Endodermal cell (in vitro differentiated cells): ENCODE measurements around the gene AKAP13. TPM values are rescaled to one million over a fixed set of nuclear protein-coding genes. Genes with fewer than 3 reads are reported as not detected.
A peak's percentile ranks its signal among the peaks of the same experiment; 100 is the strongest.

ENCODE experiments used
- DNase-seq: peaks from one replicate; pipeline ENCODE4 v3.0.0-alpha.2; 2017
- H3K27ac ChIP-seq: 2 replicates; pipeline ENCODE4 v1.5.1; 2013; ENCODE audit warnings: mild to moderate bottlenecking, low read depth, low read length, moderate library complexity
- H3K27me3 ChIP-seq: 2 replicates; pipeline ENCODE4 v1.6.1; 2013; ENCODE audit warnings: mild to moderate bottlenecking, low read length, moderate library complexity; ENCODE audit not compliant: insufficient read depth, control insufficient read depth, poor library complexity, severe bottlenecking
- H3K36me3 ChIP-seq: 2 replicates; pipeline ENCODE4 v1.7.0; 2013; ENCODE audit warnings: mild to moderate bottlenecking, low read length, moderate library complexity; ENCODE audit not compliant: control insufficient read depth, insufficient read depth
- H3K4me1 ChIP-seq: one replicate; pipeline ENCODE4 v1.7.0; 2013; ENCODE audit warnings: low read length; ENCODE audit not compliant: control insufficient read depth, insufficient read depth
- H3K4me3 ChIP-seq: 2 replicates; pipeline ENCODE4 v1.5.1; 2013; ENCODE audit warnings: mild to moderate bottlenecking, low read length, moderate library complexity
- H3K9ac ChIP-seq: 2 replicates; pipeline ENCODE4 v1.6.1; 2013; ENCODE audit warnings: mild to moderate bottlenecking, low read length, moderate library complexity; ENCODE audit not compliant: poor library complexity, severe bottlenecking; ENCODE audit errors: extremely low read depth
- H3K9me3 ChIP-seq: 2 replicates; pipeline ENCODE4 v1.6.1; 2013; ENCODE audit warnings: mild to moderate bottlenecking, low read length, moderate library complexity; ENCODE audit not compliant: control insufficient read depth
- H3K27ac Mint-ChIP-seq: 2 replicates; pipeline ENCODE4 v1.8.0; 2020; ENCODE audit warnings: mixed read lengths
- H3K27me3 Mint-ChIP-seq: 2 replicates; pipeline ENCODE4 v1.8.0; 2021; ENCODE audit warnings: mild to moderate bottlenecking, mixed read lengths; ENCODE audit not compliant: insufficient read depth
- H3K36me3 Mint-ChIP-seq: 2 replicates; pipeline ENCODE4 v1.8.0; 2020; ENCODE audit warnings: low read depth, mixed read lengths
- H3K4me1 Mint-ChIP-seq: 2 replicates; pipeline ENCODE4 v1.8.0; 2020; ENCODE audit warnings: mixed read lengths
- H3K4me3 Mint-ChIP-seq: 2 replicates; pipeline ENCODE4 v1.8.0; 2020; ENCODE audit warnings: mild to moderate bottlenecking, moderate library complexity, mixed read lengths
- H3K9me3 Mint-ChIP-seq: 2 replicates; pipeline ENCODE4 v1.8.0; 2020; ENCODE audit warnings: mild to moderate bottlenecking, mixed read lengths
- WGBS, 2 experiments: methylation state at CpG; one replicate each; pipeline versions ENCODE4 v1.1.5 to v1.1.7; 2013; ENCODE audit warnings: missing lambda C conversion rate in 2 of 2, mixed read lengths in 1 of 2; ENCODE audit not compliant: insufficient coverage in 1 of 2, insufficient read length in 1 of 2; 5-methylcytosine and 5-hydroxymethylcytosine counted together
- total RNA-seq, 2 donors: library from RNA; stranded (reverse); fragmentation: NEBNext Ultra II Directional in 1 of 2; extraction: Animal tissue kit (Norgen Biotek cat#: 25700) in 1 of 2; gene quantifications; 2 replicates in 1 of 2; 3 replicates in 1 of 2; pipeline ENCODE4 v1.2.1, GENCODE V29; 2021
- TF ChIP-seq, protein P1 (sequence below): fragments of 200-600 bp; sonication (generic); conservative IDR thresholded peaks from 2 replicates; pipeline ENCODE4 v1.5.0; 2021; ENCODE audit warnings: antibody characterized with exemption, mild to moderate bottlenecking

The AKAP13 gene
- total RNA-seq, 2 donors from 2014 or later, result 115 to 131 TPM

DNA sequence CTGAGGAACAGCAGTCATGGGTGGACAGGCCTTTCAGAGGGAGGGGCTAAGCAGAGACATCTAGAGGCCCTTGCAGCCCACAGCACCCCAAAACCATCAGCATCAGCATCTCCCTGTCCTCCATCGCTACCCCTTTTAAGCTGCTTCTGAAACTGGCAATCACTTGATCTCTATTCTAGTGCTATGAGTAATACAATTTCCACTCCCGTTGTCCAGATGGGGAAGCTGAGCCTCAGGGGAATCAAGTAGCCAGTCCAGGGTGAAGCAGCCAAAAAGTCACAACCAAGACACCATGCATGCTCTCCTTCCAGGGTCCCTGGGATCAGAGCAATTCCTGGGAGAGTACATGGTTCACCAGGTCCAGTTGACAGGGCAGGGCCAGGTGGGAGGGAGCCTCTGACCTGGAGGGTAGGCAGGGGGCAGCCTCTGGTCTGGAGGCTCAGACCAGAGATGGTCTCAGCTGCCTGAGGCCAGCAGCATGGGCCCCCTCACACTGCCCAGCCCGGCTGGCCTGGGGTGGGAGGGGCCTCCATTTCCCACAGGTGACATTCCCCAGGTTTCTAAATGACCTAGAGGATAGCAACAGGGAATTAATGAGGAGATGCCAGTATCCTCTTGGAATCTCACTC, 384.4 kb downstream of the AKAP13 start:
- H3K4me1 Mint-ChIP-seq, result peaks cover 10% of the 10 kb centered on the region
- no peaks in the 10 kb centered on the region for H3K27me3 Mint-ChIP-seq
- no peaks in the 10 kb centered on the region for H3K9me3 ChIP-seq
- no peak overlapping the region for H3K4me3 Mint-ChIP-seq
- H3K4me3 ChIP-seq, result no peak overlapping the region
- WGBS, 2 experiments, result 83 to 89% methylated on average over 2 to 3 of the region's 3 CpGs
- TF ChIP-seq, protein P1, sequence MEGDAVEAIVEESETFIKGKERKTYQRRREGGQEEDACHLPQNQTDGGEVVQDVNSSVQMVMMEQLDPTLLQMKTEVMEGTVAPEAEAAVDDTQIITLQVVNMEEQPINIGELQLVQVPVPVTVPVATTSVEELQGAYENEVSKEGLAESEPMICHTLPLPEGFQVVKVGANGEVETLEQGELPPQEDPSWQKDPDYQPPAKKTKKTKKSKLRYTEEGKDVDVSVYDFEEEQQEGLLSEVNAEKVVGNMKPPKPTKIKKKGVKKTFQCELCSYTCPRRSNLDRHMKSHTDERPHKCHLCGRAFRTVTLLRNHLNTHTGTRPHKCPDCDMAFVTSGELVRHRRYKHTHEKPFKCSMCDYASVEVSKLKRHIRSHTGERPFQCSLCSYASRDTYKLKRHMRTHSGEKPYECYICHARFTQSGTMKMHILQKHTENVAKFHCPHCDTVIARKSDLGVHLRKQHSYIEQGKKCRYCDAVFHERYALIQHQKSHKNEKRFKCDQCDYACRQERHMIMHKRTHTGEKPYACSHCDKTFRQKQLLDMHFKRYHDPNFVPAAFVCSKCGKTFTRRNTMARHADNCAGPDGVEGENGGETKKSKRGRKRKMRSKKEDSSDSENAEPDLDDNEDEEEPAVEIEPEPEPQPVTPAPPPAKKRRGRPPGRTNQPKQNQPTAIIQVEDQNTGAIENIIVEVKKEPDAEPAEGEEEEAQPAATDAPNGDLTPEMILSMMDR, result no peak
- H3K9ac ChIP-seq, result no peak overlapping the region
- peak overlapping the region; percentile 58 for H3K27ac ChIP-seq
- H3K27ac Mint-ChIP-seq, result no peak overlapping the region
- H3K36me3 Mint-ChIP-seq, result peaks cover 18% of the 10 kb centered on the region
- no peak for DNase-seq
- no peaks in the 10 kb centered on the region for H3K27me3 ChIP-seq
- no peaks in the 10 kb centered on the region for H3K9me3 Mint-ChIP-seq
- peaks cover 4% of the 10 kb centered on the region for H3K4me1 ChIP-seq
- H3K36me3 ChIP-seq, result peaks cover 11% of the 10 kb centered on the region

DNA sequence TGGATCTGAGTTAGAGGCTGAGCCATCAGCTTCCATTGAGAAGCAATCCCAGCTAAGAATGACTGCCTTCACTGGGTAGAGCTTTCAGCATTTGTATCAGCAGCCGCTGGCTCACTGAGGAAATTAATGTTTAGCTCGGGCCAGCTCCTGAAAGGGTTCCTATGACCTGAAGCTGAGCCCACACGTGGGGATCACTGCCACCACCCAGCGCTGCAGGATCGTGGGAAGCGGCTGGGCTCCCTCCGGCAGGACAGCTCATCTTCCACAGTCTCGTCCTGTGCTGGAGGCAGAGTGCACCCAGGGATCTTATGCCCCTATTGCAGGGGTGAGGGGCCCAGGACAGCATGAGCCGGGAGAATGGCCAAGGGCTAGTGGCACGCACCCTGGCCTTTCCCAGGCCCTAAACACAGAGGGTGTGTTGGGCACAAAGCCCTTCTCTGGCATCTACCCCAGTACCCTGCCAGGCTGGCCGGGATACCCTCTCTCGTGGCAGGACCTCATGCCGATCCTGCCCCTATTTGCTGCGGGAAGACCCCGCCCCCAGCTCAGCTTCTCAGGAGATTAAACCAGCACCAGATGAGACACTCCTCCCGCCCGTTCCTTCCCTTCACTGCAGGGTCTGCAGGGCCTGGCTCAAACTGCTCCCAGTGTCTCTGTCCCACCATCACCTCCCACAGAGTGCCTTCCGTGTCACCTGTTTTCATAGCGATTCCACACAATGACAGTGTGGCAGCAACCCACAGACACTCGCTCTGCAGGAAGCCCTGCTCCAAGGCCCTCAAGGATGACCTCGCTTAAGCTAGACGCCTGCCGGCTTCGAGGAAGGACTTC, 385.8 kb downstream of the AKAP13 start:
- no peak overlapping the region for H3K27ac Mint-ChIP-seq
- peak; percentile 72 for DNase-seq

DNA sequence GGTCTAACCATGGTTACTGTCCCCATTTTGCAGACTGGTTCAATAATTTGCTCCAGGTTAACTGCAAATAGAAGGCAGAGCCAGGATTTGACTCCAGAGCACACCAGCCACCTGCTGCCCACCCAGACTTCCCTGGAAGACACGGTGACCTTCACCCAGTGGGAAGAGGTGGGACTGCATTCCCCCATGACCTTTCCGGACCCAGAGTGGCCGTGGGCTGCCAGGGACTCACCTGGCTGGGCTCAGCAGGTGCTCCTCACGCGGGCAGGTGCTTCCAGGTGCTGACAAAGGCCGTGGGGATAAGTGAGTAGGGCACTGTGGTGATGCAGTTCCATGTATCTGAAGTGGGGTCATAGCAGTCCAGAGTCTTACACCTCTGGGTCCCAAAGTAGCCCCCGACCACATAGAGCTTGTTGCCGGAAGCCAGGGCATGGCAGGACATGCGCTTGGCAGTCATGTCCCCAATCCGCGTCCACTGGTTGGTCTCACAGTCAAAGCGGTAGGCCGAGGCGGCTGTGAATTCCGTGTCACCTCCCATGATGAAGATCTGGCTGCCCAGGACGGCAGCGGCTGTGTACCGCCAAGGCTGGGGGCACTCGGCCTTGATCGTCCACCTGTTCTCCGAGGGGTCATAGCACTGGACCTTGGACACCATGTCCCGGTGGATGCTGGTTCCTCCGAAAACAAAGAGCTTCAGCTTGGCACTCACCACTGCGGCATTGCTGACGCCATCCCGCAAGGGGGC, 387.6 kb downstream of the AKAP13 start:
- Histone ChIP-seq H3K4me3 (no peak overlapping the region), H3K9ac (no peak overlapping the region), H3K4me1 (peaks cover 4% of the 10 kb centered on the region), H3K27me3 (no peaks in the 10 kb centered on the region), H3K27ac (no peak overlapping the region), H3K36me3 (peaks cover 5% of the 10 kb centered on the region), H3K9me3 (no peaks in the 10 kb centered on the region)
- no peaks in the 10 kb centered on the region for H3K27me3 Mint-ChIP-seq
- H3K9me3 Mint-ChIP-seq, result no peaks in the 10 kb centered on the region
- TF ChIP-seq, protein P1, result peak; percentile 37
- peaks cover 10% of the 10 kb centered on the region for H3K4me1 Mint-ChIP-seq
- WGBS, 2 experiments, result 95 to 96% methylated on average over 23 to 26 of the region's 26 CpGs
- H3K36me3 Mint-ChIP-seq, result peaks cover 16% of the 10 kb centered on the region
- H3K4me3 Mint-ChIP-seq, result no peak overlapping the region
- no peak for DNase-seq
- no peak overlapping the region for H3K27ac Mint-ChIP-seq

More for the DNA sequence above, 385.8 kb downstream of the AKAP13 start:
- H3K27me3 ChIP-seq, result no peaks in the 10 kb centered on the region
- H3K9me3 ChIP-seq, result no peaks in the 10 kb centered on the region
- Mint-ChIP-seq H3K9me3 (no peaks in the 10 kb centered on the region), H3K4me3 (no peak overlapping the region), H3K4me1 (peaks cover 10% of the 10 kb centered on the region), H3K36me3 (peaks cover 21% of the 10 kb centered on the region), H3K27me3 (no peaks in the 10 kb centered on the region)
- TF ChIP-seq, protein P1, result no peak
- no peak overlapping the region for H3K4me3 ChIP-seq
- no peak overlapping the region for H3K9ac ChIP-seq
- H3K27ac ChIP-seq, result peak overlapping the region; percentile 56
- 82 to 86% methylated on average over 17 to 24 of the region's 24 CpGs for WGBS, 2 experiments
- H3K4me1 ChIP-seq, result peaks cover 4% of the 10 kb centered on the region
- peaks cover 5% of the 10 kb centered on the region for H3K36me3 ChIP-seq
